GM18498 (cell line): ENCODE results near the gene KCNC1.

Source experiments
- ATAC-seq: cut with Tn5 transposase; IDR thresholded peaks from one replicate; pipeline ENCODE4 v1.9.1; 2021; ENCODE audit warnings: mild to moderate bottlenecking, moderate library complexity; ENCODE audit not compliant: unreplicated experiment

The KCNC1 gene

GRCh38 chr11:17751558-17751957 lies 17.0 kb downstream of the KCNC1 start:
- ATAC-seq: no peak

GRCh38 chr11:17752144-17752543 lies 17.6 kb downstream of the KCNC1 start:
- no peak for ATAC-seq

- ATAC-seq: no peak
These were observed 18.6 kb downstream of the KCNC1 start for GRCh38 chr11:17753153-17753552.

- ATAC-seq: no peak
These were observed 19.1 kb downstream of the KCNC1 start for GRCh38 chr11:17753641-17754040.

- ATAC-seq: no peak
These were observed 21.3 kb downstream of the KCNC1 start for GRCh38 chr11:17755891-17756290.

GRCh38 chr11:17760102-17761029 lies 25.8 kb downstream of the KCNC1 start:
- ATAC-seq: no peak

GRCh38 chr11:17762309-17762974 lies 27.9 kb downstream of the KCNC1 start:
- no peak for ATAC-seq

- ATAC-seq: no peak
These were observed 28.7 kb downstream of the KCNC1 start for GRCh38 chr11:17763244-17763643.

GRCh38 chr11:17763703-17764102 lies 29.1 kb downstream of the KCNC1 start:
- no peak for ATAC-seq

GRCh38 chr11:17764446-17765218 lies 30.1 kb downstream of the KCNC1 start:
- no peak for ATAC-seq

GRCh38 chr11:17765356-17766072 lies 30.9 kb downstream of the KCNC1 start:
- no peak for ATAC-seq

GRCh38 chr11:17766073-17766359 lies 31.4 kb downstream of the KCNC1 start:
- ATAC-seq: no peak

GRCh38 chr11:17766590-17766989 lies 32.0 kb downstream of the KCNC1 start:
- ATAC-seq: no peak

- ATAC-seq: no peak
These were observed 32.8 kb downstream of the KCNC1 start for GRCh38 chr11:17767301-17767885.

- no peak for ATAC-seq
These were observed 33.3 kb downstream of the KCNC1 start for GRCh38 chr11:17767914-17768313.

GRCh38 chr11:17768547-17768946 lies 34.0 kb downstream of the KCNC1 start:
- no peak for ATAC-seq

GRCh38 chr11:17769218-17769617 lies 34.6 kb downstream of the KCNC1 start:
- no peak for ATAC-seq

- ATAC-seq: no peak
These were observed 35.6 kb downstream of the KCNC1 start for GRCh38 chr11:17770048-17770652.

- ATAC-seq: no peak
These were observed 36.3 kb downstream of the KCNC1 start for GRCh38 chr11:17770917-17771316.

- ATAC-seq: no peak
These were observed 36.8 kb downstream of the KCNC1 start for GRCh38 chr11:17771415-17771814.
